ENCODE measurements around the gene PRX.
A peak's percentile ranks its signal among the peaks of the same experiment; 100 is the strongest.
"Not testable (repeated sequence)": the region's sequence is repeated elsewhere in the genome, so short reads cannot be mapped to it uniquely, and the experiment has no call there.

Gene PRX

GRCh38 chr19:40413291-40413845 lies at the start of gene PRX:
TSS of gene PRX (minus strand) at chr19:40413378. CDS start at chr19:40407932, 5,446 bp downstream.
- no peak for DNase-seq

- DNase-seq, result no peak
Observed at GRCh38 chr19:40461669-40462221, 48.6 kb upstream of the PRX start.

- no peak for DNase-seq
Observed at GRCh38 chr19:40460185-40460584, 47.0 kb upstream of the PRX start.

GRCh38 chr19:40458597-40458974 lies 45.4 kb upstream of the PRX start:
- no peak for DNase-seq

GRCh38 chr19:40457953-40458596 lies 44.9 kb upstream of the PRX start:
- no peak for DNase-seq

- DNase-seq, result no peak
Observed at GRCh38 chr19:40457048-40457447, 43.9 kb upstream of the PRX start.

GRCh38 chr19:40453943-40454342 lies 40.8 kb upstream of the PRX start:
- DNase-seq, result not testable (repeated sequence)

- no peak for DNase-seq
Observed at GRCh38 chr19:40453151-40453735, 40.1 kb upstream of the PRX start.

GRCh38 chr19:40452016-40452415 lies 38.8 kb upstream of the PRX start:
- DNase-seq, result no peak

- DNase-seq, result no peak
Observed at GRCh38 chr19:40450664-40451063, 37.5 kb upstream of the PRX start.

GRCh38 chr19:40449506-40449905 lies 36.3 kb upstream of the PRX start:
- DNase-seq, result no peak

GRCh38 chr19:40446263-40446784 lies 33.1 kb upstream of the PRX start:
- DNase-seq, result no peak

GRCh38 chr19:40445780-40446262 lies 32.6 kb upstream of the PRX start:
- DNase-seq, result no peak

- DNase-seq, result no peak
Observed at GRCh38 chr19:40444825-40445312, 31.7 kb upstream of the PRX start.

GRCh38 chr19:40444000-40444824 lies 31.0 kb upstream of the PRX start, which contains the start of gene SERTAD3:
TSS of gene SERTAD3 (minus strand) at chr19:40444335. CDS start at chr19:40442080, 2,255 bp downstream.
- DNase-seq, result peak; percentile 96

GRCh38 chr19:40443131-40443999 lies 30.2 kb upstream of the PRX start:
- peak; percentile 100 for DNase-seq

GRCh38 chr19:40442328-40443130 lies 29.4 kb upstream of the PRX start:
- DNase-seq, result no peak

GRCh38 chr19:40441719-40442253 lies 28.6 kb upstream of the PRX start:
- DNase-seq, result no peak

GRCh38 chr19:40438284-40438683 lies 25.1 kb upstream of the PRX start:
- no peak for DNase-seq
